Astrocyte of the cerebellum (primary cell): Measurements from ENCODE around the gene ADCYAP1R1.

Experiments
- DNase-seq: peaks from one replicate; pipeline ENCODE4 v3.0.0-alpha.2; 2011; ENCODE audit warnings: low read depth
- H3K4me3 ChIP-seq: 2 replicates; pipeline ENCODE4 v1.5.1; 2011; ENCODE audit warnings: mild to moderate bottlenecking, low read depth, low read length, moderate library complexity
- in situ Hi-C: cut with HindIII; loops from 2 replicates; pipeline ENCODE4 v1.10.0; 2017; ENCODE audit warnings: low sequenced_read_pairs
- TF ChIP-seq, protein P1 (sequence below): IDR thresholded peaks from 2 replicates; pipeline ENCODE4 v1.5.1; 2012; ENCODE audit warnings: low read length, low read depth, moderate library complexity, mild to moderate bottlenecking; ENCODE audit errors: missing control alignments

ADCYAP1R1 gene

GRCh38 chr7:31160941-31161340 lies 108.8 kb downstream of the ADCYAP1R1 start:
- no peak overlapping the region for H3K4me3 ChIP-seq
- DNase-seq = no peak
- TF ChIP-seq, protein P1, sequence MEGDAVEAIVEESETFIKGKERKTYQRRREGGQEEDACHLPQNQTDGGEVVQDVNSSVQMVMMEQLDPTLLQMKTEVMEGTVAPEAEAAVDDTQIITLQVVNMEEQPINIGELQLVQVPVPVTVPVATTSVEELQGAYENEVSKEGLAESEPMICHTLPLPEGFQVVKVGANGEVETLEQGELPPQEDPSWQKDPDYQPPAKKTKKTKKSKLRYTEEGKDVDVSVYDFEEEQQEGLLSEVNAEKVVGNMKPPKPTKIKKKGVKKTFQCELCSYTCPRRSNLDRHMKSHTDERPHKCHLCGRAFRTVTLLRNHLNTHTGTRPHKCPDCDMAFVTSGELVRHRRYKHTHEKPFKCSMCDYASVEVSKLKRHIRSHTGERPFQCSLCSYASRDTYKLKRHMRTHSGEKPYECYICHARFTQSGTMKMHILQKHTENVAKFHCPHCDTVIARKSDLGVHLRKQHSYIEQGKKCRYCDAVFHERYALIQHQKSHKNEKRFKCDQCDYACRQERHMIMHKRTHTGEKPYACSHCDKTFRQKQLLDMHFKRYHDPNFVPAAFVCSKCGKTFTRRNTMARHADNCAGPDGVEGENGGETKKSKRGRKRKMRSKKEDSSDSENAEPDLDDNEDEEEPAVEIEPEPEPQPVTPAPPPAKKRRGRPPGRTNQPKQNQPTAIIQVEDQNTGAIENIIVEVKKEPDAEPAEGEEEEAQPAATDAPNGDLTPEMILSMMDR = no peak
- in situ Hi-C loops = no loop called here
